Measurements from ENCODE around the gene ZBTB25. TPM values are rescaled to one million over a fixed set of nuclear protein-coding genes. Genes with fewer than 3 reads are reported as not detected.

Gene ZBTB25
- total RNA-seq, 1 experiment from 2014 or later, result 26.3 TPM

DNA sequence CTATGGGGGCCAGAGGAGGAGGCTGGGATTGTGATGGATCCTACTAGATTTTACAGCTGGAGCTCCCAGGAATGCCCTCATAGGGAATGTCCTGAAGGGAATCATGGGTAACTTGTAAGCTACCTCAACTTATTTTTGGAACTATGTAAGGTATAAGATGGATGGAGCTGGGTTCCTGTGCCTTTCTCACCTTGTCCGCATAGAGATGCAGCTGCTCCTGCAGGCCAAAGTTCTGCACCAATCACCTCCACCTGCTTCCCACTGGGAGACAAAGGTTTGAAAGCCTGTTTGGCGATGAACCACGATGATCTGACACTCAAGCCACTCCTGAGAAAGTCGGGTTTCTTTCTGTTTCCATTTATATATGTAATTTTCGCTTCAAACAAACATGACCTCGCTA, 39.0 kb downstream of the ZBTB25 start:
- peaks cover 29% of the 10 kb centered on the region for H4K20me1 ChIP-seq (ENCODE audit: insufficient read depth, low read depth, low read length)
- no peaks in the 10 kb centered on the region for H3K9me2 ChIP-seq (replicated peaks; ENCODE audit: insufficient read depth, low read length)
- H3K79me2 ChIP-seq (ENCODE audit: low read length), result no peaks in the 10 kb centered on the region
- no peaks in the 10 kb centered on the region for H3K27me3 ChIP-seq (ENCODE audit: low read length)
- H3K4me3 ChIP-seq (ENCODE audit: low read length), result peak overlapping the region; percentile 72
- H3K9ac ChIP-seq (ENCODE audit: low read length), result peak overlapping the region; percentile 70
- peaks cover 48% of the 10 kb centered on the region for H3K4me1 ChIP-seq (ENCODE audit: low read length)
- DNase-seq, result peak; percentile 63
- peaks cover 18% of the 10 kb centered on the region for H3K36me3 ChIP-seq (ENCODE audit: insufficient read depth, low read length)
- 0 out of 2 replicates have a peak overlapping the region, but pooled peaks have one; percentile 32 for H2AFZ ChIP-seq (ENCODE audit: low read length)
- peak overlapping the region; percentile 99 for H3K4me2 ChIP-seq (ENCODE audit: low read depth, low read length, poor library complexity, severe bottlenecking)
- no peaks in the 10 kb centered on the region for H3K9me3 ChIP-seq (ENCODE audit: low read length)
- no peak overlapping the region for H3K27ac ChIP-seq (ENCODE audit: low read length)

DNA sequence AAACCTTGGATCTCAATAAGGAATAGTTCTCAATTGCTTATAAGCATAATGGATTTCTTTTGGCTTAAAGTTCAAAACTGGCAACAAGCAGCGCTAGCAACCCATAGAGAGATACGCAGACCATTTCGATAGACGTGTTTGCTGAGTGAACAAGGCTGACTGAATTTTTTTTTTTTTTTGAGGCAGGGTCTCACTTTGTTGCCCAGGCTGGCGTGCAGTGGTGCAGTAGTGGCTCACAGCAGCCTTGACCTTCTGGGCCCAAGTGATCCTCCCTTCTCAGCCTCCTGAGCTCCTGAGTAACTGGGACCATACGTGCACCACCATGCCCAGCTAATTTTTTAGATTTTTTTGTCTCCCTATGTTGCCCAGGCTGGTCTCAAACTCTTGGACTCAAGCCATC, 39.8 kb downstream of the ZBTB25 start:
- no peak for DNase-seq
- no peak overlapping the region for H2AFZ ChIP-seq (ENCODE audit: low read length)
- H3K4me1 ChIP-seq (ENCODE audit: low read length), result peaks cover 48% of the 10 kb centered on the region
- H3K4me2 ChIP-seq (ENCODE audit: low read depth, low read length, poor library complexity, severe bottlenecking), result peak overlapping the region; percentile 99
- peak overlapping the region; percentile 72; the same call in 1 of the 2 replicates for H3K4me3 ChIP-seq (ENCODE audit: low read length)
- peak overlapping the region; percentile 70; the same call in 1 of the 2 replicates for H3K9ac ChIP-seq (ENCODE audit: low read length)
- H4K20me1 ChIP-seq (ENCODE audit: insufficient read depth, low read depth, low read length), result peaks cover 22% of the 10 kb centered on the region
- peaks cover 26% of the 10 kb centered on the region for H3K36me3 ChIP-seq (ENCODE audit: insufficient read depth, low read length)
- H3K9me3 ChIP-seq (ENCODE audit: low read length), result no peaks in the 10 kb centered on the region
- no peaks in the 10 kb centered on the region for H3K27me3 ChIP-seq (ENCODE audit: low read length)
- no peaks in the 10 kb centered on the region for H3K79me2 ChIP-seq (ENCODE audit: low read length)
- no peak overlapping the region for H3K27ac ChIP-seq (ENCODE audit: low read length)
- no peaks in the 10 kb centered on the region for H3K9me2 ChIP-seq (replicated peaks; ENCODE audit: insufficient read depth, low read length)

DNA sequence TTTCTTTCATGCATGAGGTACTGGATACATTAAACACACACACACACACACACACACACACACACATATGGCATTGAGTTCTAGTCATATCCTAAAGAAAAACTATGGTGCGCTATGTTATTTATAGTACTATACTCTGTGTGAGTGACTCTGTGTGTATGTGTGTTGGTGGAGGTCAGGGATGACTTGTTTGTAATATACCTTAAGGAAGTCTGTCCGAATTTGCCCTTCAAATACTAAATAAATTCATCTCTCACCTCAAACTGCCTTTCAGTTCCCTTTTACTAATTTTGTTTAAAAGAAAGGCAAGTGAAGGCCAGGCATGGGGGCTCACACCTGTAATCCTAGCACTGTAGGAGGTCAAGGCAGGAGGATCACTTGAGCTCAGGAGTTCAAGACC, 40.4 kb downstream of the ZBTB25 start:
- H3K36me3 ChIP-seq (ENCODE audit: insufficient read depth, low read length), result peaks cover 33% of the 10 kb centered on the region
- H3K4me3 ChIP-seq (ENCODE audit: low read length), result no peak overlapping the region
- peaks cover 22% of the 10 kb centered on the region for H4K20me1 ChIP-seq (ENCODE audit: insufficient read depth, low read depth, low read length)
- H2AFZ ChIP-seq (ENCODE audit: low read length), result no peak overlapping the region
- no peak overlapping the region for H3K27ac ChIP-seq (ENCODE audit: low read length)
- no peaks in the 10 kb centered on the region for H3K79me2 ChIP-seq (ENCODE audit: low read length)
- peaks cover 48% of the 10 kb centered on the region for H3K4me1 ChIP-seq (ENCODE audit: low read length)
- no peaks in the 10 kb centered on the region for H3K9me2 ChIP-seq (replicated peaks; ENCODE audit: insufficient read depth, low read length)
- peak; percentile 57 for DNase-seq
- H3K9ac ChIP-seq (ENCODE audit: low read length), result no peak overlapping the region
- peak overlapping the region; percentile 4 for H3K4me2 ChIP-seq (ENCODE audit: low read depth, low read length, poor library complexity, severe bottlenecking)
- no peaks in the 10 kb centered on the region for H3K9me3 ChIP-seq (ENCODE audit: low read length)
- H3K27me3 ChIP-seq (ENCODE audit: low read length), result no peaks in the 10 kb centered on the region

DNA sequence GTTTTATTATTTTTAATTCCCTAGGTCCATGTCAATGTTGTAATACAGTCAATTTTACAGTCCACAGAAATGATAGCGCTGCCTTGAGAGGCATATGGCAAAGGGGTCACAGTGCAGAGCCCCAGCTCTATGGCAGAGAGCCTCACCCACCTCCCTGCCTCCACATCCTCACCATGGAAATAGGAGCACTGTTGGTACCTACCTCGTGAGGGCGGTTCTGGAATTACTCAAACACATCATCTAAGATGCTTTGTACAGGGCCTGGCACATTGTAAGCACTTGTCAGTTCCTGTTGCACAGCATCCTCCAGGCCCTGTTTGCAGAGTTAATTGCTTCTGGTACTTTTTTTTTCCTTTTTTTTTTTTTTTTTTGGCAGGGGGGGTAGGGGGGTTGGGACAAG, 42.4 kb downstream of the ZBTB25 start:
- Histone ChIP-seq H3K79me2 (ENCODE audit: low read length) (no peaks in the 10 kb centered on the region), H3K9me2 (replicated peaks; ENCODE audit: insufficient read depth, low read length) (no peaks in the 10 kb centered on the region), H3K9me3 (ENCODE audit: low read length) (no peaks in the 10 kb centered on the region), H3K4me1 (ENCODE audit: low read length) (peaks cover 42% of the 10 kb centered on the region), H4K20me1 (ENCODE audit: insufficient read depth, low read depth, low read length) (peaks cover 13% of the 10 kb centered on the region; the same call in 1 of the 2 replicates), H3K4me2 (ENCODE audit: low read depth, low read length, poor library complexity, severe bottlenecking) (no peak overlapping the region), H3K27me3 (ENCODE audit: low read length) (no peaks in the 10 kb centered on the region), H2AFZ (ENCODE audit: low read length) (no peak overlapping the region), H3K4me3 (ENCODE audit: low read length) (no peak overlapping the region), H3K36me3 (ENCODE audit: insufficient read depth, low read length) (peaks cover 48% of the 10 kb centered on the region), H3K27ac (ENCODE audit: low read length) (no peak overlapping the region), H3K9ac (ENCODE audit: low read length) (no peak overlapping the region)
- DNase-seq, result no peak

DNA sequence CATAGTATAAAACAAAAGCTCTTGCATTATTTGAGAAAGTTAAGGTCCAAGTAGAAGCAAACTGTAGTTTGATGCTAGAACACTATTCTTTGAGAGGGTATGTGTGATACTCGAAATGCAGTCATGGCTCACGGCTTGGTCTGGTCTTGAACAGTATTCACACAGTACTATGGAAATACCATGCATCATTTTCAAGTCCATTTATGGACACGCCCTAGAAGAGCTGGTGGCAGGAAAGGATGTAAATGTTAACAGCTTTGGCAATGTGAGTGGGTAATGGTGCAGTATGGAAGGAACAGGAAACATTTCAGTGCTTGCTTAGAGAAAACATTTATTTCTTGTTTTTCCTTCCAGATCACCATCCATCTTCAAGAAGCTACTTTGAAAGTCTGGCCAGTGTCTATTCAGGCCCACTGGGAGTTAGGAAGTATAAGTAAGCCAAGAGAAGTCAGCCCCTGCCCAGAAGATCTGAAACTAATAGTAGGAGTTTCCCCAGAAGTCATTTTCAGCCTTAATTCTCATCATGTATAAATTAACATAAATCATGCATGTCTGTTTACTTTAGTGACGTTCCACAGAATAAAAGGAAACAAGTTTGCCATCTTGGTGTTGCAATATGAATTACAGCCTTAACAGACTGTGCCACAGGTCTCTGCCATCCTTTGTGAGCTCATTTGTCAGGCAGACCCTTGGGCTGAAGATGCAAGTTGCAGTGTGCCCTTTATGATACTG, 44.1 kb downstream of the ZBTB25 start:
- H3K4me3 ChIP-seq (ENCODE audit: low read length), result no peak overlapping the region
- peaks cover 40% of the 10 kb centered on the region for H3K4me1 ChIP-seq (ENCODE audit: low read length)
- H2AFZ ChIP-seq (ENCODE audit: low read length), result no peak overlapping the region
- peaks cover 63% of the 10 kb centered on the region for H3K36me3 ChIP-seq (ENCODE audit: insufficient read depth, low read length)
- no peaks in the 10 kb centered on the region for H3K9me2 ChIP-seq (replicated peaks; ENCODE audit: insufficient read depth, low read length)
- H3K9ac ChIP-seq (ENCODE audit: low read length), result no peak overlapping the region
- DNase-seq, result no peak
- H3K4me2 ChIP-seq (ENCODE audit: low read depth, low read length, poor library complexity, severe bottlenecking), result no peak overlapping the region
- H3K27me3 ChIP-seq (ENCODE audit: low read length), result no peaks in the 10 kb centered on the region
- H3K79me2 ChIP-seq (ENCODE audit: low read length), result no peaks in the 10 kb centered on the region
- peaks cover 4% of the 10 kb centered on the region; the same call in 1 of the 2 replicates for H4K20me1 ChIP-seq (ENCODE audit: insufficient read depth, low read depth, low read length)
- no peaks in the 10 kb centered on the region for H3K9me3 ChIP-seq (ENCODE audit: low read length)
- H3K27ac ChIP-seq (ENCODE audit: low read length), result no peak overlapping the region

DNA sequence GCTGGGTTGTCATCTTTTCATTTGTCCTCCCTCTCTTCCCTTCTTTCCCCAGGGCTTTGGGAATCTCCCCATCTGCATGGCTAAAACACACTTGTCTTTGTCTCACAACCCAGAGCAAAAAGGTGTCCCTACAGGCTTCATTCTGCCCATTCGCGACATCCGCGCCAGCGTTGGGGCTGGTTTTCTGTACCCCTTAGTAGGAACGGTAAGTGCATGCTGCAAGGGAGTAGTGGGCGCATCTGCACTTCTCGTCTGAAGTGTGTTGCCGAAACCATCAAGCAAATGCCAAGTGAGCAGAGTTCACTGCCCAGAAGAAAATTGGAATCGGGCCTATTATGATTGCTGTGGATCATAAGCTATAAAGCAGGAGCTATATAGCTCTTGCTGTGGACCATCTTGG, 49.0 kb downstream of the ZBTB25 start:
- H3K4me3 ChIP-seq (ENCODE audit: low read length), result no peak overlapping the region
- no peak overlapping the region for H2AFZ ChIP-seq (ENCODE audit: low read length)
- no peak overlapping the region for H3K9ac ChIP-seq (ENCODE audit: low read length)
- H3K27me3 ChIP-seq (ENCODE audit: low read length), result no peaks in the 10 kb centered on the region
- peaks cover 18% of the 10 kb centered on the region for H3K4me1 ChIP-seq (ENCODE audit: low read length)
- H3K4me2 ChIP-seq (ENCODE audit: low read depth, low read length, poor library complexity, severe bottlenecking), result no peak overlapping the region
- no peak for DNase-seq
- H3K36me3 ChIP-seq (ENCODE audit: insufficient read depth, low read length), result peaks cover 80% of the 10 kb centered on the region
- no peaks in the 10 kb centered on the region for H3K79me2 ChIP-seq (ENCODE audit: low read length)
- no peak overlapping the region for H3K27ac ChIP-seq (ENCODE audit: low read length)
- H3K9me2 ChIP-seq (replicated peaks; ENCODE audit: insufficient read depth, low read length), result no peaks in the 10 kb centered on the region
- no peaks in the 10 kb centered on the region for H3K9me3 ChIP-seq (ENCODE audit: low read length)
- H4K20me1 ChIP-seq (ENCODE audit: insufficient read depth, low read depth, low read length), result 0 out of 2 replicates have a peak, but pooled peaks cover 4% of the 10 kb centered on the region

DNA sequence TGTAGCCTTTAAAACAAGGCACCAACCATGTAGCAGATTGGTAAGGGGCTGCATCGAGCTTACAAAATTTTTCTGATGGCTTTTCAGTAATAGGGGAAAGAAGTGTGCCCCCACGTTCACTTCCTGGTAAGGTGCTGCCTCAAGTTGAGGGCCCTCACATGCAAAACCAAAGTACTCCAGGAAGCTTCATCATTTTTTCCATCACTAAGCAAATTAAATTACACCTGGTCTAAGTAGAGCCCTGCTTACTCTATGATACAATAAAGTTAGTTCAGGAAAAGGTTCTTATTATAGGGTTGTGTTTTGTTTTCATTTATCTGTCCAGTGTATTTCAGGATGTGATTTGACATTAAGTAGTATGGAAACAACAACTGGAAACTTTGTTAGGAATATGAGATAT, 53.4 kb downstream of the ZBTB25 start:
- peak; percentile 57 for DNase-seq

DNA sequence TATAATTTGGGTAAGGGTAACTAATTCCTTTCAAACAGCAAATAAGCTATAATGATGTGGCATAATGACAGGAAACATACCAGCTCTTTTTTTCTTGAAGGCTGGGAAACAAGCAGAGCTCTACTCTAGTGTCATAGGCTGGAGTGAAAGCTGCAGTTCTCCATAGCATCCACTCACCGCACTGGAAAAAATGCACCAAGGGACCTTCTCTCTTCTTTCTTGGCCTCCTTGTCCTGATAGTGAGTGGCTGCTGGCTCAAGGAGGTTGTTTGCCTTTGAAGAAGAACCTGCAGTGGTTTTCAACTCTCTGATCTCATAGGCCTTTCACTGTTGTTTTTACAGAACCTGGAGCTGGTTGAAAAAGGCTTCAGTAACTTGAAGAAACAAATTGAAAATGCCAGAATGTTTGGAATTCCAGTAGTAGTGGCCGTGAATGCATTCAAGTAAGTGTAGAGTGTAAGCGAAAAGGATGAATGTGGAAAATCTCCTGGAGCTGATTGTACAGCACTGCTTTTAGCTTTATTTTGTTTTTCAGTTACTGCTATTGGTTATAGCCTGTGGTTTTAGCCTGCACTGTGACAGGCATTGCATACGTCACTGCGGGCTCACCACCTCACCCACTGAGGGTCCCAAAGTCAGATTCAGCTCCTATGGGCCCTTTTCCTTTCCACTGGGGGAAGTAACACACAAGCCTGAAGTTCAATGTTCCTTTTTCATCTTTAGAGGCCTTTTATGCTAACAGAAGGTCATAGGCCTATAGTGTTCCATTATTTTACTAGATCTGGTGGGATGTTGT, 55.6 kb downstream of the ZBTB25 start:
- DNase-seq, result no peak
- Histone ChIP-seq H3K27ac (ENCODE audit: low read length) (no peak overlapping the region), H3K4me1 (ENCODE audit: low read length) (peaks cover 3% of the 10 kb centered on the region; the same call in 1 of the 2 replicates), H3K9me2 (replicated peaks; ENCODE audit: insufficient read depth, low read length) (no peaks in the 10 kb centered on the region), H3K36me3 (ENCODE audit: insufficient read depth, low read length) (peaks cover 69% of the 10 kb centered on the region), H3K9ac (ENCODE audit: low read length) (no peak overlapping the region), H3K4me3 (ENCODE audit: low read length) (no peak overlapping the region), H4K20me1 (ENCODE audit: insufficient read depth, low read depth, low read length) (no peaks in the 10 kb centered on the region), H3K79me2 (ENCODE audit: low read length) (no peaks in the 10 kb centered on the region), H3K4me2 (ENCODE audit: low read depth, low read length, poor library complexity, severe bottlenecking) (no peak overlapping the region), H3K9me3 (ENCODE audit: low read length) (no peaks in the 10 kb centered on the region), H3K27me3 (ENCODE audit: low read length) (no peaks in the 10 kb centered on the region), H2AFZ (ENCODE audit: low read length) (no peak overlapping the region)

More for the DNA sequence above, 53.4 kb downstream of the ZBTB25 start:
- no peaks in the 10 kb centered on the region for H3K27me3 ChIP-seq (ENCODE audit: low read length)
- peaks cover 6% of the 10 kb centered on the region for H3K4me1 ChIP-seq (ENCODE audit: low read length)
- H3K4me2 ChIP-seq (ENCODE audit: low read depth, low read length, poor library complexity, severe bottlenecking), result no peak overlapping the region
- H3K4me3 ChIP-seq (ENCODE audit: low read length), result no peak overlapping the region
- peaks cover 71% of the 10 kb centered on the region for H3K36me3 ChIP-seq (ENCODE audit: insufficient read depth, low read length)
- no peaks in the 10 kb centered on the region for H3K9me2 ChIP-seq (replicated peaks; ENCODE audit: insufficient read depth, low read length)
- 0 out of 2 replicates have a peak, but pooled peaks cover 4% of the 10 kb centered on the region for H4K20me1 ChIP-seq (ENCODE audit: insufficient read depth, low read depth, low read length)
- no peak overlapping the region for H3K9ac ChIP-seq (ENCODE audit: low read length)
- H2AFZ ChIP-seq (ENCODE audit: low read length), result no peak overlapping the region
- no peaks in the 10 kb centered on the region for H3K79me2 ChIP-seq (ENCODE audit: low read length)
- H3K9me3 ChIP-seq (ENCODE audit: low read length), result no peaks in the 10 kb centered on the region
- no peak overlapping the region for H3K27ac ChIP-seq (ENCODE audit: low read length)
